ENCODE measurements around the gene GTF2A1. TPM values are rescaled to one million over a fixed set of nuclear protein-coding genes. Genes with fewer than 3 reads are reported as not detected.

The GTF2A1 gene
- total RNA-seq, 4 donors from 2014 or later = 10.5 to 48.0 (median 22.5) TPM

DNA sequence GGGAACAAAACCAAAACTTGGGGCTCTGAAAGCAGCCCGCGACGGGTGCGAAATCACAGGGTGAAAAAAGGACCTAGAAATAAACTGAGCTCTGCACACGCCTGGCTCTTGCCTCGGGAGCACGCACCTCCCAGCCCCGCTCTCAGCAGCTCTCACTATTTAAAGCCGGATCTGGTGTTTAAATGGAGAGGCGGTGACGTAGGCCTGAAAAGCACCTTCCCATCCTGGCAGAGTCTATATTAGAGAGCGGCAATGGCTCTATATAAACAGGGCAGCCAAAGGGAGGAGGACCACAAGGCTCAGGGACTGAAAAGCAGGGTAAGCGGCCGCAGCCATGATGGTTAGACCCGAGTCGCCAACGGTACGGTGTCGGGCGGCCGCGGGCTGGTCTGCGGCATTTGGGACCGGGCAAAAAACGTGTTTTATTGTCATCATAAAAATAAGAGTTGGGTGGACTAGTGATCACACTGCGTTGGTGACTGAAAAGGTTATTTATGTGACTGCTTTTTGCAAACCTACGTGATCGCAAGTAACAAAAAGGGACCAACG is 1.5 kb downstream of the GTF2A1 start:
- intact Hi-C loops (cut with DNase I; ENCODE audit: low total_unique reads) = no loop called here
- H3K4me1 ChIP-seq = peaks cover 18 to 38% (median 32%) of the 10 kb centered on the region in 4 donors
- in situ Hi-C loops (cut with MboI; ENCODE audit: low pct_ligation_motif_present in 1 of 4, low pct_unique_long_range_greater_than_20kb in 1 of 4, low sequenced_read_pairs in 3 of 4) = no loop called here
- peaks cover 0 to 14% (median 7%) of the 10 kb centered on the region in 4 donors for H3K36me3 ChIP-seq
- peak overlapping the region; percentile 69 to 89 (median 88) for H3K4me3 ChIP-seq
- 0 to 1% methylated on average over 18 to 29 of the region's 29 CpGs for WGBS, 2 donors (ENCODE audit: low coverage in 1 of 2)
- TF ChIP-seq, protein P1, sequence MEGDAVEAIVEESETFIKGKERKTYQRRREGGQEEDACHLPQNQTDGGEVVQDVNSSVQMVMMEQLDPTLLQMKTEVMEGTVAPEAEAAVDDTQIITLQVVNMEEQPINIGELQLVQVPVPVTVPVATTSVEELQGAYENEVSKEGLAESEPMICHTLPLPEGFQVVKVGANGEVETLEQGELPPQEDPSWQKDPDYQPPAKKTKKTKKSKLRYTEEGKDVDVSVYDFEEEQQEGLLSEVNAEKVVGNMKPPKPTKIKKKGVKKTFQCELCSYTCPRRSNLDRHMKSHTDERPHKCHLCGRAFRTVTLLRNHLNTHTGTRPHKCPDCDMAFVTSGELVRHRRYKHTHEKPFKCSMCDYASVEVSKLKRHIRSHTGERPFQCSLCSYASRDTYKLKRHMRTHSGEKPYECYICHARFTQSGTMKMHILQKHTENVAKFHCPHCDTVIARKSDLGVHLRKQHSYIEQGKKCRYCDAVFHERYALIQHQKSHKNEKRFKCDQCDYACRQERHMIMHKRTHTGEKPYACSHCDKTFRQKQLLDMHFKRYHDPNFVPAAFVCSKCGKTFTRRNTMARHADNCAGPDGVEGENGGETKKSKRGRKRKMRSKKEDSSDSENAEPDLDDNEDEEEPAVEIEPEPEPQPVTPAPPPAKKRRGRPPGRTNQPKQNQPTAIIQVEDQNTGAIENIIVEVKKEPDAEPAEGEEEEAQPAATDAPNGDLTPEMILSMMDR (IDR thresholded peaks at IDR 0.05) = no peak
- TF ChIP-seq POLR2A (IDR thresholded peaks at IDR 0.05) = peak; percentile 100
- TF ChIP-seq EP300 (IDR thresholded peaks at IDR 0.05; ENCODE audit: low read depth) = no peak
- peak; percentile 99 for TF ChIP-seq POLR2AphosphoS5 (IDR thresholded peaks at IDR 0.05)
- no peaks in the 10 kb centered on the region for H3K9me3 ChIP-seq
- no peaks in the 10 kb centered on the region for H3K27me3 ChIP-seq
- peak overlapping the region; percentile 96 to 99 (median 98) for H3K27ac ChIP-seq
- peak; percentile 95 for DNase-seq

DNA sequence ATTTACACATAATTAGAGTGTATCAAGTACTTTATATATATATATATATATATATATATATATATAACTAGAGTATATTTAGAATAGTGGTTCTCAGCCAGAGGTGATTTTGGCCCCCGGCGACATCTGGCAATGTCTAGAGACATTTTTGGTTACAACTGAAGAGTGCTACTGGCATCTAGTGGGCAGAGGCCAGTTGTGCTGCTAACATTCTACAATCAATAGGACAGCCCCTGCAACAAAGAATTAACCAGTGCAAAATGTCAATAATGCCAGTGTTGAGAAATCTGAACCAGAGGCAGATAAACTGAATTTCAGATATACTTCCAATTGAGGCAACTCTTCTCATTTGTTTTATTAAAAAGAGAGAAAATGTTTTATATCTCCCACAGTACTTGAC is 8.9 kb downstream of the GTF2A1 start:
- 60% methylated on average over 2 of the region's 2 CpGs; no CpG with 5 or more reads in 1 of the 2 donors for WGBS, 2 donors (ENCODE audit: low coverage in 1 of 2)
- H3K4me1 ChIP-seq = peaks cover 0 to 4% (median under 1%) of the 10 kb centered on the region in 4 donors
- TF ChIP-seq EP300 (IDR thresholded peaks at IDR 0.05; ENCODE audit: low read depth) = no peak
- TF ChIP-seq, protein P1 (IDR thresholded peaks at IDR 0.05) = peak in 2 of 5 experiments; percentile 10 to 19
- no peak for TF ChIP-seq POLR2AphosphoS5 (IDR thresholded peaks at IDR 0.05)
- in situ Hi-C loops (cut with MboI; ENCODE audit: low pct_ligation_motif_present in 1 of 4, low pct_unique_long_range_greater_than_20kb in 1 of 4, low sequenced_read_pairs in 3 of 4) = no loop called here
- H3K27me3 ChIP-seq = no peaks in the 10 kb centered on the region
- H3K36me3 ChIP-seq = peaks cover 0 to 22% (median 9%) of the 10 kb centered on the region in 4 donors
- H3K4me3 ChIP-seq = no peak overlapping the region
- intact Hi-C loops (cut with DNase I; ENCODE audit: low total_unique reads) = no loop called here
- H3K27ac ChIP-seq = no peak overlapping the region
- H3K9me3 ChIP-seq = no peaks in the 10 kb centered on the region
- DNase-seq = no peak

DNA sequence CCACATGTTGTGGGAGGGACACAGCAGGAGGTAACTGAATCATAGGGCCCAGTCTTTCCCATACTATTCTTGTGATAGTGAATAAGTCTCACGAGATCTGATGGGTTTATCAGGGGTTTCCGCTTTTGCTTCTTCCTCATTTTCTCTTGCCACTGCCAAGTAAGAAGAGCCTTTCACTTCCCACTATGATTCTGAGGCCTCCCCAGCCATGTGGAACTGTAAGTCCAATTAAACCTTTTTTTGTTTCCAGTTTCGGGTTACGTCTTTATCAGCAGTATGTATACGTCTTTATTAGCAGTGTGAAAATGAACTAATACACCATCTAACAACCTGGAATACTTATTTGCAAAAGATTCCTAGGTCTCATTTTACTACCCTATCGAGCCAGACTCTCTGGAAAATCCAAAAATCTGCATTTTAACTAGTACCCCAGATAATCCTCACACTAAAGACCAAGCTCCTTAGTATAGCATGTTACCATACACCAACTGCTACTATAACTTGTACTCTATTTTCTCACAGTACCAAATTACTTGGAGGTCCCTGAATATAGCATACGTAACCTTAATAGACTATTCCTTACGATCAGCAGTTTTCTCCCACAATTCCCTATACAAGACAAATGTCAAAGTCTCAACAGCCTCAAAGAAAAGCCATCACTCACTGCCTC is 11.5 kb downstream of the GTF2A1 start:
- no peak for DNase-seq
- Histone ChIP-seq H3K27ac (no peak overlapping the region), H3K36me3 (peaks cover 0 to 8% (median 2%) of the 10 kb centered on the region in 4 donors), H3K4me3 (no peak overlapping the region), H3K4me1 (peaks cover 0 to 4% (median 3%) of the 10 kb centered on the region in 4 donors), H3K9me3 (no peaks in the 10 kb centered on the region), H3K27me3 (no peaks in the 10 kb centered on the region)
- intact Hi-C loops (cut with DNase I; ENCODE audit: low total_unique reads) = no loop called here
- no peak for TF ChIP-seq EP300 (IDR thresholded peaks at IDR 0.05; ENCODE audit: low read depth)
- TF ChIP-seq POLR2AphosphoS5 (IDR thresholded peaks at IDR 0.05) = no peak
- no peak for TF ChIP-seq POLR2A (IDR thresholded peaks at IDR 0.05)
- TF ChIP-seq, protein P1 (IDR thresholded peaks at IDR 0.05) = no peak
- in situ Hi-C loops (cut with MboI; ENCODE audit: low pct_ligation_motif_present in 1 of 4, low pct_unique_long_range_greater_than_20kb in 1 of 4, low sequenced_read_pairs in 3 of 4) = no loop called here
- 75 to 77% methylated on average over 7 to 8 of the region's 8 CpGs for WGBS, 2 donors (ENCODE audit: low coverage in 1 of 2)

DNA sequence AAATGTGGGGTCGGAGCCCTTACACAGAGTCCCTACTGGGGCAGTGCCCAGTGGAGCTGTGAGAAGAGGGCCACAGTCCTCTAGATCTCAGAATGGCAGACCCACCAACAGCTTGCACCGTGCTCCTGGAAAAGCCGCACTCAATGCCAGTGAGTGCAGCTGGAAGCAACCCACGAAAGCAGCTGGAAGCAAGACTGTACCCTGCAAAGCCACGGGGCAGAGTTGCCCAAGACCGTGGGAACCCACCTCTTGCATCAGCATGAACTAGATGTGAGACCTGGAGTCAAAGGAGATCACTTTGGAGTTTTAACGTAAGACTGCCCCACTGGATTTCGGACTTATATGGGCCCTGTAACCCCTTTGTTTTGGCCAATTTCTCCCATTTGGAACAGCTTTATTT is 12.3 kb downstream of the GTF2A1 start:
- WGBS, 2 donors (ENCODE audit: low coverage in 1 of 2) = 90 to 100% methylated on average over 1 to 8 of the region's 8 CpGs
- H3K27ac ChIP-seq = no peak overlapping the region
- DNase-seq = no peak

More for the DNA sequence above, 12.3 kb downstream of the GTF2A1 start:
- Histone ChIP-seq H3K27me3 (no peaks in the 10 kb centered on the region), H3K9me3 (no peaks in the 10 kb centered on the region), H3K4me3 (no peak overlapping the region), H3K4me1 (peaks cover 0 to 4% (median 3%) of the 10 kb centered on the region in 4 donors), H3K36me3 (peaks cover 0 to 6% (median 3%) of the 10 kb centered on the region in 4 donors)
- no peak for TF ChIP-seq POLR2AphosphoS5 (IDR thresholded peaks at IDR 0.05)
- TF ChIP-seq, protein P1 (IDR thresholded peaks at IDR 0.05) = no peak
- no peak for TF ChIP-seq POLR2A (IDR thresholded peaks at IDR 0.05)
- no peak for TF ChIP-seq EP300 (IDR thresholded peaks at IDR 0.05; ENCODE audit: low read depth)
- in situ Hi-C loops (cut with MboI; ENCODE audit: low pct_ligation_motif_present in 1 of 4, low pct_unique_long_range_greater_than_20kb in 1 of 4, low sequenced_read_pairs in 3 of 4) = no loop called here
- intact Hi-C loops (cut with DNase I; ENCODE audit: low total_unique reads) = no loop called here

Data from transverse colon (tissue), 4 donors.